ENCODE results near the gene NAP1L4.

DNA sequence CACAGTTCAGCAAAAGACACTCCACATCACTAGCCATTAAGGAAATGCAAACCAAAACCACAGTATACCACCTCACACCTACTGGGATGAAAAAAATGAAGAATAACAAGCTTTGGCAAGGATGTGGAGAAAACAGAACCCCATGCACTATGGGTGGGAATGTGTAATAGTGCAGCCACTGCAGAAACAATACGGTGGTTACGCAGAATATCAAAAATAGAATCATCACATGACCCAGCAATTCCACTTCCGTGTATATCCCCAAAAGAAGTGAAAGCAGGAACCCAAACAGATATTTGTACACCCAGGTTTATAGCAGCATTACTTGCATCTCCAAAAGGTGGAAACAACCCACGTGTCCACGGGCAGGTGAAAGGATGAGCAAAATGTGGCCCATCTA, 44.3 kb upstream of the NAP1L4 start:
- TF ChIP-seq ELF1 (IDR thresholded peaks at IDR 0.05): no peak
- TF ChIP-seq, protein P1, sequence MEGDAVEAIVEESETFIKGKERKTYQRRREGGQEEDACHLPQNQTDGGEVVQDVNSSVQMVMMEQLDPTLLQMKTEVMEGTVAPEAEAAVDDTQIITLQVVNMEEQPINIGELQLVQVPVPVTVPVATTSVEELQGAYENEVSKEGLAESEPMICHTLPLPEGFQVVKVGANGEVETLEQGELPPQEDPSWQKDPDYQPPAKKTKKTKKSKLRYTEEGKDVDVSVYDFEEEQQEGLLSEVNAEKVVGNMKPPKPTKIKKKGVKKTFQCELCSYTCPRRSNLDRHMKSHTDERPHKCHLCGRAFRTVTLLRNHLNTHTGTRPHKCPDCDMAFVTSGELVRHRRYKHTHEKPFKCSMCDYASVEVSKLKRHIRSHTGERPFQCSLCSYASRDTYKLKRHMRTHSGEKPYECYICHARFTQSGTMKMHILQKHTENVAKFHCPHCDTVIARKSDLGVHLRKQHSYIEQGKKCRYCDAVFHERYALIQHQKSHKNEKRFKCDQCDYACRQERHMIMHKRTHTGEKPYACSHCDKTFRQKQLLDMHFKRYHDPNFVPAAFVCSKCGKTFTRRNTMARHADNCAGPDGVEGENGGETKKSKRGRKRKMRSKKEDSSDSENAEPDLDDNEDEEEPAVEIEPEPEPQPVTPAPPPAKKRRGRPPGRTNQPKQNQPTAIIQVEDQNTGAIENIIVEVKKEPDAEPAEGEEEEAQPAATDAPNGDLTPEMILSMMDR (IDR thresholded peaks at IDR 0.05): no peak
- no peak for TF ChIP-seq TAF1 (IDR thresholded peaks at IDR 0.05; ENCODE audit: borderline replicate concordance, low read depth, low read length)
- TF ChIP-seq YY1 (IDR thresholded peaks at IDR 0.05; ENCODE audit: low read depth): no peak

Measured in SK-N-SH (cell line).